ENCODE data around the gene GALNT13.

GALNT13 gene

DNA sequence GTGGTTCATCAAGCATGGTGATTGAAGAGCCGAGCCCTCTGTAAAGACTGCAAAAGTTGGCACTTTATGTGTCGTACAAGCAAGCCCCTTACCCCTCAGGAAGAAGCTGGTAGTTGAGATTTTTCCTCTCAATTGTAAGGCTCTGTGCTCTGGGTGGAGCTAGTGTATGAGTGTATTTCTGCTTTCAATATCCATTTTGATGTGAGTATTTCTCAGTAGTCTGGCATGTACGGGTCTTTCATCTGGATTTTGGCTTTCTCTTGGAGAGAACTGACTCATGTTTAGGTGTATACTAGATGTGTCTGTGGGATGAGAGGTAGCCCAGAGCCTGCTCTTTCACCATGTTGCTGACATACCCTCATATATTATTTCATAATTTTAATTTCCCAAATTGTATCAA lies 420.2 kb downstream of the GALNT13 start:
- TF ChIP-seq, protein P1, sequence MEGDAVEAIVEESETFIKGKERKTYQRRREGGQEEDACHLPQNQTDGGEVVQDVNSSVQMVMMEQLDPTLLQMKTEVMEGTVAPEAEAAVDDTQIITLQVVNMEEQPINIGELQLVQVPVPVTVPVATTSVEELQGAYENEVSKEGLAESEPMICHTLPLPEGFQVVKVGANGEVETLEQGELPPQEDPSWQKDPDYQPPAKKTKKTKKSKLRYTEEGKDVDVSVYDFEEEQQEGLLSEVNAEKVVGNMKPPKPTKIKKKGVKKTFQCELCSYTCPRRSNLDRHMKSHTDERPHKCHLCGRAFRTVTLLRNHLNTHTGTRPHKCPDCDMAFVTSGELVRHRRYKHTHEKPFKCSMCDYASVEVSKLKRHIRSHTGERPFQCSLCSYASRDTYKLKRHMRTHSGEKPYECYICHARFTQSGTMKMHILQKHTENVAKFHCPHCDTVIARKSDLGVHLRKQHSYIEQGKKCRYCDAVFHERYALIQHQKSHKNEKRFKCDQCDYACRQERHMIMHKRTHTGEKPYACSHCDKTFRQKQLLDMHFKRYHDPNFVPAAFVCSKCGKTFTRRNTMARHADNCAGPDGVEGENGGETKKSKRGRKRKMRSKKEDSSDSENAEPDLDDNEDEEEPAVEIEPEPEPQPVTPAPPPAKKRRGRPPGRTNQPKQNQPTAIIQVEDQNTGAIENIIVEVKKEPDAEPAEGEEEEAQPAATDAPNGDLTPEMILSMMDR (IDR thresholded peaks at IDR 0.05; ENCODE audit: poor library complexity, severe bottlenecking): no peak
- Histone ChIP-seq H3K27ac (ENCODE audit: poor library complexity, severe bottlenecking) (no peak overlapping the region), H3K36me3 (ENCODE audit: low read depth) (no peaks in the 10 kb centered on the region), H3K27me3 (ENCODE audit: insufficient read depth, poor library complexity, severe bottlenecking) (no peaks in the 10 kb centered on the region), H3K9me3 (ENCODE audit: severe bottlenecking) (no peaks in the 10 kb centered on the region), H3K4me3 (ENCODE audit: severe bottlenecking) (no peak overlapping the region), H3K4me1 (ENCODE audit: insufficient read depth, poor library complexity, severe bottlenecking) (no peaks in the 10 kb centered on the region)
- ATAC-seq (ENCODE audit: low read depth) (no peak; the same call in 2 of the 3 replicates), DNase-seq (ENCODE audit: low spot score) (no peak)

DNA sequence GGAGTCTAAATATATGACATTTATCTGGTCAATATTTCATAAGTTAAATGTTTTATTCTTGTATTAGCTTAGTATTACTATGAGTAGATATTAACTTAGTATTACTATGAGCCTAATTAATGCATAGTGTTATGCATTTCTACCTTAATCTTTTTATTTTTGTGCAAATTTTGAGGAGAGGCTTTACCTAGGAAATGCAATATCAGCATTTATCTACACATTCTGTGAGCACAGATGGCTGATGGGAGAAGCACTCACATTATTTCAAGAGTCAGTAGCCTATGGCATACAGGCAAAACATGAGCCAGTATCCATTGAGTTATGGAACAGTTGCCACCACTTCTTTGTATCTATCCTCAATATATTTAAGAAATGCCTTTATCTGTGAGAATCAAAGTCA lies 422.1 kb downstream of the GALNT13 start:
- no peak for DNase-seq (ENCODE audit: low spot score)
- no peak for ATAC-seq (ENCODE audit: low read depth)
- H3K36me3 ChIP-seq (ENCODE audit: low read depth): no peaks in the 10 kb centered on the region
- TF ChIP-seq, protein P1 (IDR thresholded peaks at IDR 0.05; ENCODE audit: poor library complexity, severe bottlenecking): no peak
- H3K4me3 ChIP-seq (ENCODE audit: severe bottlenecking): no peak overlapping the region
- no peaks in the 10 kb centered on the region for H3K9me3 ChIP-seq (ENCODE audit: severe bottlenecking)
- H3K4me1 ChIP-seq (ENCODE audit: insufficient read depth, poor library complexity, severe bottlenecking): no peaks in the 10 kb centered on the region
- no peak overlapping the region for H3K27ac ChIP-seq (ENCODE audit: poor library complexity, severe bottlenecking)
- H3K27me3 ChIP-seq (ENCODE audit: insufficient read depth, poor library complexity, severe bottlenecking): no peaks in the 10 kb centered on the region

DNA sequence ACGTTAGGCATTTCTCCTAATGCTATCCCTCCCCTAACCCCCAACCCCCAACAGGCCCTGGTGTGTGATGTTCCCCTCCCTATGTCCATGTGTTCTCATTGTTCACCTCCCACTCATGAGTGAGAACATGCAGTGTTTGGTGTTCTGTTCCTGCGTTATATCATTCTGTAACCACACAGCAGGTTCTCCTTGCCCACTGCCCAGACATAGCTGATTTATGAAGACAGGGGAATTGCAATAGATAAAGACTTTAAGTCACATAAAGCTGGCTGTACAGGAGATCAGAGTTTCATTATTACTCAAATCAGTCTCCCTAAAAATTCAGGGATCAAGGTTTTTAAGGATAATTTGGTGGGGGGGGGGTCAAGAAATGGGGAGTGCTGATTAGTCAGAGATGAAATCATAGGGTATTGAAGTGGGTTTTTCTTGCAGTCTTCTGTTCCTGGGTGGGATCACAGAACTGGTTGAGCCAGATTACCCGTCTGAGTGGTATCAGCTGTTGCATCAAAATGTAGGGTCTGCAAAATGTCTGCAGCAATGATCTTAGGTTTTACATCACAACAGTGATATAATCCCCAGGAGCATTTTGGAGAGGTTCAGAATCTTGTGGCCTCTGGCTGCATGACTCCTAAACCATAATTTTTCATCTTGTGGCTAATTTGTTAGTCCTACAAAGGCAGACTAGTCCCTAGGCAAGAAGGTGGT lies 434.7 kb downstream of the GALNT13 start:
- no peak for ATAC-seq (ENCODE audit: low read depth)

DNA sequence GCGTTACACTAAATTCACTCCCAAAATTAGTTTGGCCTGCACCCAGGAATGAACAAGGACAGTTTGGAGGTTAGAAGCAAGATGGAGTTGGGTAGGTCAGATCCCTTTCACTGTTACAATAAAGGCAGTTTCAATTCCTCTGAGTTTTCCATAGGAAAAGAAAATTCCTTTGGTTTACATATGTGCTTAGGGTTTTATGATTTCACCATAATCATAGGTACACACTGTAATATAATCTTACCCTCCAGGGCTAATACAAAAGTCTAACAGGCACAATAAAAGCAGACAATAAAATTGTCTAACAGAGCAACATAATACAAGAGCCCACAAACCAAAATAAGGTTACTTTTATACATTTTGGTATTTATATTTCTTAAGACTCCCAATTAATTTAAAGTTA lies 435.3 kb downstream of the GALNT13 start:
- DNase-seq (ENCODE audit: low spot score): no peak
- TF ChIP-seq, protein P1 (IDR thresholded peaks at IDR 0.05; ENCODE audit: poor library complexity, severe bottlenecking): no peak
- H3K27me3 ChIP-seq (ENCODE audit: insufficient read depth, poor library complexity, severe bottlenecking): no peaks in the 10 kb centered on the region
- no peak overlapping the region for H3K27ac ChIP-seq (ENCODE audit: poor library complexity, severe bottlenecking)
- H3K4me3 ChIP-seq (ENCODE audit: severe bottlenecking): no peak overlapping the region
- no peak for ATAC-seq (ENCODE audit: low read depth)
- no peaks in the 10 kb centered on the region for H3K36me3 ChIP-seq (ENCODE audit: low read depth)
- no peaks in the 10 kb centered on the region for H3K9me3 ChIP-seq (ENCODE audit: severe bottlenecking)
- H3K4me1 ChIP-seq (ENCODE audit: insufficient read depth, poor library complexity, severe bottlenecking): no peaks in the 10 kb centered on the region

More for the DNA sequence above, 434.7 kb downstream of the GALNT13 start:
- no peaks in the 10 kb centered on the region for H3K4me1 ChIP-seq (ENCODE audit: insufficient read depth, poor library complexity, severe bottlenecking)
- H3K36me3 ChIP-seq (ENCODE audit: low read depth): no peaks in the 10 kb centered on the region
- no peaks in the 10 kb centered on the region for H3K27me3 ChIP-seq (ENCODE audit: insufficient read depth, poor library complexity, severe bottlenecking)
- no peak overlapping the region for H3K4me3 ChIP-seq (ENCODE audit: severe bottlenecking)
- TF ChIP-seq, protein P1 (IDR thresholded peaks at IDR 0.05; ENCODE audit: poor library complexity, severe bottlenecking): no peak
- DNase-seq (ENCODE audit: low spot score): no peak
- no peak overlapping the region for H3K27ac ChIP-seq (ENCODE audit: poor library complexity, severe bottlenecking)
- no peaks in the 10 kb centered on the region for H3K9me3 ChIP-seq (ENCODE audit: severe bottlenecking)

DNA sequence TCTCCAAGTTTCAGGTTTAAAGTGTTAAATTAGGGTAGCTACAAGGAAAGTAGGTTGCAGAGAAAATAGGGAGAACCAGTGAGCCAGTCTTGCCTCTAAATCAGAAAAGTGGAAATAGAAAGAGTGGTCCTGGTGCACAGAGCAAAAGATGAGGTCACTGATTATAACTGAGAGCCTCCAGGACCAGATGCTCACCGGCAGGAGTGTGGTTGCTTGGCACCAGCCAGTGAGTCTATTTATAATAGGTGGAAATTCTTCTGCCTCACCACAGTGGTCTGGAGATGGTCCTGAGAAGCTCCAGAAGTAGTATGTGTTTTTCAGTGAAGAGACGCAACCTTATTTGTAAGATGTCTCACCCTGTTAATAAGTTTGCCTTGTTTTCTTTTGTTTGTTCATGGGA lies 452.9 kb downstream of the GALNT13 start:
- no peak overlapping the region for H3K4me3 ChIP-seq (ENCODE audit: severe bottlenecking)
- H3K36me3 ChIP-seq (ENCODE audit: low read depth): no peaks in the 10 kb centered on the region
- no peak overlapping the region for H3K27ac ChIP-seq (ENCODE audit: poor library complexity, severe bottlenecking)
- no peak for DNase-seq (ENCODE audit: low spot score)
- TF ChIP-seq, protein P1 (IDR thresholded peaks at IDR 0.05; ENCODE audit: poor library complexity, severe bottlenecking): no peak
- no peaks in the 10 kb centered on the region for H3K9me3 ChIP-seq (ENCODE audit: severe bottlenecking)
- H3K4me1 ChIP-seq (ENCODE audit: insufficient read depth, poor library complexity, severe bottlenecking): no peaks in the 10 kb centered on the region
- no peaks in the 10 kb centered on the region for H3K27me3 ChIP-seq (ENCODE audit: insufficient read depth, poor library complexity, severe bottlenecking)
- ATAC-seq (ENCODE audit: low read depth): no peak

All from RWPE2 (cell line).